Natural killer cell (primary cell): ENCODE measurements around the gene RBP5. TPM values are rescaled to one million over a fixed set of nuclear protein-coding genes. Genes with fewer than 3 reads are reported as not detected.

ENCODE experiments used
- ATAC-seq, 3 donors: fragments of 150-1000 bp in 2 of 3; fragments of 200-7000 bp in 1 of 3; cut with Tn5 transposase; 1 replicate in 1 of 3; 2 replicates in 2 of 3; pipeline ENCODE4 v1.10.0; 2021; ENCODE audit warnings: mild to moderate bottlenecking in 2 of 3, moderate library complexity in 2 of 3
- DNase-seq, 2 donors: peaks; one replicate each; pipeline versions ENCODE4 v3.0.0 to v3.0.0-alpha.2; 2013 to 2021; ENCODE audit warnings: mixed read lengths in 1 of 2
- H3K27ac ChIP-seq: one replicate; pipeline ENCODE4 v1.5.1; 2013; ENCODE audit warnings: mild to moderate bottlenecking, low read length
- H3K27me3 ChIP-seq: one replicate; pipeline ENCODE4 v1.6.1; 2013; ENCODE audit warnings: low read length; ENCODE audit not compliant: control insufficient read depth, insufficient read depth
- H3K36me3 ChIP-seq: one replicate; pipeline ENCODE4 v1.6.1; 2013; ENCODE audit warnings: low read length; ENCODE audit not compliant: control insufficient read depth, insufficient read depth
- H3K4me1 ChIP-seq: one replicate; pipeline ENCODE4 v1.6.1; 2013; ENCODE audit warnings: low read length; ENCODE audit not compliant: control insufficient read depth, insufficient read depth
- H3K4me3 ChIP-seq: one replicate; pipeline ENCODE4 v1.5.1; 2013; ENCODE audit warnings: low read length
- H3K9me3 ChIP-seq: one replicate; pipeline ENCODE4 v1.6.1; 2013; ENCODE audit warnings: low read length; ENCODE audit not compliant: control insufficient read depth, insufficient read depth
- H3K27ac Mint-ChIP-seq, 2 donors: one replicate each; pipeline ENCODE4 v1.8.0; 2022; ENCODE audit warnings: mild to moderate bottlenecking in 2 of 2, mixed read lengths in 2 of 2, moderate library complexity in 1 of 2
- H3K27me3 Mint-ChIP-seq, 2 donors: one replicate each; pipeline ENCODE4 v1.8.0; 2022; ENCODE audit warnings: low read depth in 2 of 2, mixed read lengths in 2 of 2
- H3K36me3 Mint-ChIP-seq: one replicate; pipeline ENCODE4 v1.8.0; 2022; ENCODE audit warnings: mixed read lengths
- H3K4me1 Mint-ChIP-seq, 2 donors: one replicate each; pipeline ENCODE4 v1.8.0; 2022; ENCODE audit warnings: mixed read lengths in 2 of 2
- H3K4me3 Mint-ChIP-seq: one replicate; pipeline ENCODE4 v1.8.0; 2022; ENCODE audit warnings: mild to moderate bottlenecking, moderate library complexity, mixed read lengths
- H3K9me3 Mint-ChIP-seq, 2 donors: one replicate each; pipeline ENCODE4 v1.8.0; 2022; ENCODE audit warnings: mixed read lengths in 2 of 2
- WGBS: methylation state at CpG from one replicate; pipeline ENCODE4 v1.1.7; 2013; ENCODE audit warnings: missing lambda C conversion rate; ENCODE audit not compliant: insufficient coverage; 5-methylcytosine and 5-hydroxymethylcytosine counted together
- intact Hi-C: fragments of 100-400 bp; cut with micrococcal nuclease; formaldehyde crosslinking; loops from one replicate; pipeline ENCODE4 v1.14.2; 2022
- total RNA-seq, 4 donors: library from RNA; stranded (reverse); fragments of 120-200 nt in 1 of 4; gene quantifications; one replicate each; pipeline versions ENCODE4 v1.2.3 to v1.2.4, GENCODE V29; 2013 to 2022
- TF ChIP-seq, protein P1 (sequence below): fragments of 200-600 bp; IDR thresholded peaks from one replicate; pipeline ENCODE4 v1.8.0; 2022; ENCODE audit warnings: antibody characterized with exemption

Gene RBP5
- total RNA-seq, 3 donors from 2014 or later (not counting 1 experiment from before 2014, with no cell fraction given) = not detected

GRCh38 chr12:7092229-7092985 is 36.3 kb downstream of the RBP5 start, which contains the start of gene C1R:
Gene C1R (minus strand): TSS chr12:7092445. CDS start chr12:7092388, 57 bp downstream.
- Mint-ChIP-seq H3K4me3 (peak within 1 kb of the TSS; percentile 77), H3K36me3 (no peaks in the 10 kb centered on the region), H3K27ac (peak within 1 kb of the TSS; percentile 43 to 79), H3K9me3 (no peaks in the 10 kb centered on the region), H3K4me1 (peaks cover 0 to 22% of the 10 kb centered on the region in 2 donors), H3K27me3 (no peaks in the 10 kb centered on the region)
- TF ChIP-seq, protein P1, sequence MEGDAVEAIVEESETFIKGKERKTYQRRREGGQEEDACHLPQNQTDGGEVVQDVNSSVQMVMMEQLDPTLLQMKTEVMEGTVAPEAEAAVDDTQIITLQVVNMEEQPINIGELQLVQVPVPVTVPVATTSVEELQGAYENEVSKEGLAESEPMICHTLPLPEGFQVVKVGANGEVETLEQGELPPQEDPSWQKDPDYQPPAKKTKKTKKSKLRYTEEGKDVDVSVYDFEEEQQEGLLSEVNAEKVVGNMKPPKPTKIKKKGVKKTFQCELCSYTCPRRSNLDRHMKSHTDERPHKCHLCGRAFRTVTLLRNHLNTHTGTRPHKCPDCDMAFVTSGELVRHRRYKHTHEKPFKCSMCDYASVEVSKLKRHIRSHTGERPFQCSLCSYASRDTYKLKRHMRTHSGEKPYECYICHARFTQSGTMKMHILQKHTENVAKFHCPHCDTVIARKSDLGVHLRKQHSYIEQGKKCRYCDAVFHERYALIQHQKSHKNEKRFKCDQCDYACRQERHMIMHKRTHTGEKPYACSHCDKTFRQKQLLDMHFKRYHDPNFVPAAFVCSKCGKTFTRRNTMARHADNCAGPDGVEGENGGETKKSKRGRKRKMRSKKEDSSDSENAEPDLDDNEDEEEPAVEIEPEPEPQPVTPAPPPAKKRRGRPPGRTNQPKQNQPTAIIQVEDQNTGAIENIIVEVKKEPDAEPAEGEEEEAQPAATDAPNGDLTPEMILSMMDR = peak; percentile 79
- DNase-seq = peak; percentile 64 to 85
- ATAC-seq = peak in 2 of 3 donors; percentile 82 to 86
- H3K9me3 ChIP-seq = no peaks in the 10 kb centered on the region
- no peak within 1 kb of the TSS for H3K27ac ChIP-seq
- intact Hi-C loops = loop anchor here (1.0 to 5.0 kb wide), 3 partner anchors 75 to 223 kb away; partner anchors contain the start of gene LPCAT3
- H3K27me3 ChIP-seq = no peaks in the 10 kb centered on the region
- 30% methylated on average over 14 of the region's 16 CpGs for WGBS
- H3K4me3 ChIP-seq = peak within 1 kb of the TSS; percentile 25
- no peaks in the 10 kb centered on the region for H3K36me3 ChIP-seq
- peaks cover 12% of the 10 kb centered on the region for H3K4me1 ChIP-seq

GRCh38 chr12:7091660-7092228 is 36.9 kb downstream of the RBP5 start:
- peak overlapping the region; percentile 43 to 79 for H3K27ac Mint-ChIP-seq
- intact Hi-C loops = loop anchor here (1.0 to 5.0 kb wide), 3 partner anchors 74 to 222 kb away; partner anchors contain the start of gene LPCAT3

GRCh38 chr12:7091171-7091570 is 37.5 kb downstream of the RBP5 start:
- no peaks in the 10 kb centered on the region for H3K36me3 ChIP-seq
- intact Hi-C loops = loop anchor here (5.0 kb wide), 1 partner anchor 74 kb away; the partner anchor contains the start of gene LPCAT3
- H3K4me1 ChIP-seq = peaks cover 12% of the 10 kb centered on the region
- TF ChIP-seq, protein P1 = no peak
- H3K4me3 ChIP-seq = no peak overlapping the region
- 91% methylated on average over 6 of the region's 7 CpGs for WGBS
- H3K27ac Mint-ChIP-seq = peak overlapping the region in 1 of 2 donors; percentile 79
- no peaks in the 10 kb centered on the region for H3K36me3 Mint-ChIP-seq
- no peaks in the 10 kb centered on the region for H3K9me3 ChIP-seq
- DNase-seq = no peak
- H3K27ac ChIP-seq = no peak overlapping the region
- no peaks in the 10 kb centered on the region for H3K9me3 Mint-ChIP-seq
- no peak for ATAC-seq
- peaks cover 0 to 22% of the 10 kb centered on the region in 2 donors for H3K4me1 Mint-ChIP-seq
- H3K27me3 ChIP-seq = no peaks in the 10 kb centered on the region
- H3K27me3 Mint-ChIP-seq = no peaks in the 10 kb centered on the region
- H3K4me3 Mint-ChIP-seq = no peak overlapping the region

More at GRCh38 chr12:7091660-7092228, 36.9 kb downstream of the RBP5 start:
- Histone ChIP-seq H3K9me3 (no peaks in the 10 kb centered on the region), H3K4me1 (peaks cover 12% of the 10 kb centered on the region), H3K36me3 (no peaks in the 10 kb centered on the region), H3K27me3 (no peaks in the 10 kb centered on the region), H3K27ac (no peak overlapping the region), H3K4me3 (peak overlapping the region; percentile 25)
- TF ChIP-seq, protein P1 = no peak
- no peak for ATAC-seq
- H3K27me3 Mint-ChIP-seq = no peaks in the 10 kb centered on the region
- peaks cover 0 to 22% of the 10 kb centered on the region in 2 donors for H3K4me1 Mint-ChIP-seq
- 69% methylated on average over 10 of the region's 10 CpGs for WGBS
- DNase-seq = no peak
- no peaks in the 10 kb centered on the region for H3K9me3 Mint-ChIP-seq
- no peaks in the 10 kb centered on the region for H3K36me3 Mint-ChIP-seq
- H3K4me3 Mint-ChIP-seq = peak overlapping the region; percentile 77
